HCT116 (cell line): ENCODE data around the gene MST1. TPM values are rescaled to one million over a fixed set of nuclear protein-coding genes. Genes with fewer than 3 reads are reported as not detected.

Source experiments
- ATAC-seq: fragments of 200-7000 bp; cut with Tn5 transposase; 2 replicates; pipeline ENCODE4 v1.9.1; 2020; ENCODE audit warnings: mild to moderate bottlenecking, moderate library complexity
- BruUV-seq: library from RNA; stranded (reverse); fragments of 400-500 nt; replicated peaks from 2 replicates; lab custom pipeline; 2021; lab: Mats Ljungman, UMichigan
- CTCF ChIA-PET: fragments of 300-600 bp; sonication (Branson Sonifier 250); formaldehyde crosslinking; loops from one replicate; lab custom pipeline; 2021; ENCODE audit warnings: antibody characterized with exemption; lab: Charles Lee
- POLR2A ChIA-PET: fragments of 300-600, 350-600 bp; sonication (Branson Sonifier 250); formaldehyde crosslinking; loops from one replicate; lab custom pipeline; 2021; ENCODE audit warnings: antibody characterized with exemption; lab: Charles Lee
- RAD21 ChIA-PET, 2 experiments: fragments of 300-600 bp; sonication (Branson Sonifier 250); formaldehyde crosslinking; loops; one replicate each; lab custom pipeline; 2023; ENCODE audit warnings: low total read pairs in 2 of 2; ENCODE audit not compliant: uncharacterized antibody in 2 of 2, unreplicated experiment in 2 of 2, low non-redundant PET in 1 of 2; lab: Charles Lee
- DNase-seq: peaks from one replicate; pipeline ENCODE4 v3.0.0-alpha.2; 2010; ENCODE audit warnings: low read depth, low spot score
- H2AFZ ChIP-seq: fragments of 200-600 bp; shearing (Covaris generic), sonication (generic); 2 replicates; pipeline ENCODE4 v1.6.1; 2017; ENCODE audit warnings: low read depth, mixed run types, mixed read lengths, antibody characterized with exemption, low read length; ENCODE audit not compliant: poor library complexity, severe bottlenecking
- H3K27ac ChIP-seq: 2 replicates; pipeline ENCODE4 v1.5.1; 2012; ENCODE audit warnings: low read depth, low read length
- H3K27me3 ChIP-seq: fragments of 200-600 bp; sonication (generic); 2 replicates; pipeline ENCODE4 v1.6.1; 2016; ENCODE audit warnings: mixed run types, low read length, mixed read lengths; ENCODE audit not compliant: insufficient read depth
- H3K36me3 ChIP-seq, 2 experiments: fragments of 200-500 bp in 1 of 2; fragments of 200-600 bp in 1 of 2; sonication (Bioruptor generic) in 1 of 2; sonication (generic) in 1 of 2; 2 replicates each; pipeline versions ENCODE4 v1.5.1 to v1.6.1; 2014 to 2016; ENCODE audit warnings: low read length in 2 of 2, inconsistent platforms in 1 of 2, mixed read lengths in 1 of 2, mixed run types in 1 of 2; ENCODE audit not compliant: insufficient read depth in 2 of 2, control insufficient read depth in 1 of 2
- H3K4me1 ChIP-seq, 2 experiments: fragments of 200-600 bp in 1 of 2; sonication (generic) in 1 of 2; 2 replicates each; pipeline versions ENCODE4 v1.5.1 to v1.6.1; 2012 to 2017; ENCODE audit warnings: low read length in 2 of 2, inconsistent platforms in 1 of 2, mild to moderate bottlenecking in 1 of 2, mixed read lengths in 1 of 2, mixed run types in 1 of 2, moderate library complexity in 1 of 2; ENCODE audit not compliant: insufficient read depth in 2 of 2, control insufficient read depth in 1 of 2
- H3K4me2 ChIP-seq: fragments of 200-600 bp; sonication (generic); 2 replicates; pipeline ENCODE4 v1.6.1; 2017; ENCODE audit warnings: mixed run types, low read length, mixed read lengths
- H3K4me3 ChIP-seq, 2 experiments: fragments of 200-600 bp in 1 of 2; sonication (generic) in 1 of 2; replicated peaks in 1 of 2; 2 replicates each; pipeline ENCODE4 v1.5.1; 2011 to 2016; ENCODE audit warnings: low read length in 2 of 2, control low read depth in 1 of 2, low read depth in 1 of 2, mild to moderate bottlenecking in 1 of 2, mixed read lengths in 1 of 2, mixed run types in 1 of 2
- H3K79me2 ChIP-seq: fragments of 200-600 bp; sonication (generic); 2 replicates; pipeline ENCODE4 v1.6.1; 2017; ENCODE audit warnings: mild to moderate bottlenecking, mixed run types, low read length, moderate library complexity, mixed read lengths; ENCODE audit not compliant: insufficient read depth
- H3K9ac ChIP-seq: fragments of 200-600 bp; sonication (generic); 2 replicates; pipeline ENCODE4 v1.6.1; 2016; ENCODE audit warnings: low read length, mixed read lengths
- H3K9me2 ChIP-seq: fragments of 200-600 bp; sonication (generic), shearing (Covaris generic); 2 replicates; pipeline ENCODE4 v1.6.1; 2017; ENCODE audit warnings: mixed run types, mild to moderate bottlenecking, moderate library complexity; ENCODE audit not compliant: insufficient read depth
- H3K9me3 ChIP-seq, 2 experiments: fragments of 200-500 bp in 1 of 2; fragments of 200-600 bp in 1 of 2; sonication (Bioruptor generic) in 1 of 2; sonication (generic) in 1 of 2; 2 replicates each; pipeline ENCODE4 v1.6.1; 2014 to 2017; ENCODE audit warnings: low read length in 2 of 2, mixed read lengths in 2 of 2, inconsistent platforms in 1 of 2, low read depth in 1 of 2, mild to moderate bottlenecking in 1 of 2, mixed run types in 1 of 2, moderate library complexity in 1 of 2; ENCODE audit not compliant: control insufficient read depth in 1 of 2, insufficient read depth in 1 of 2
- H4K20me1 ChIP-seq: fragments of 200-600 bp; sonication (generic), shearing (Covaris generic); 2 replicates; pipeline ENCODE4 v1.6.1; 2017; ENCODE audit warnings: mixed run types, mild to moderate bottlenecking, moderate library complexity; ENCODE audit not compliant: insufficient read depth
- EZH2 ChIP-seq: fragments of 200-600 bp; sonication (generic); IDR thresholded peaks from 2 replicates; pipeline ENCODE4 v1.6.1; 2017; ENCODE audit warnings: antibody characterized with exemption, mixed run types
- EZH2phosphoT487 ChIP-seq: fragments of 200-600 bp; IDR thresholded peaks from 2 replicates; pipeline ENCODE4 v1.6.1; 2018; ENCODE audit warnings: antibody characterized with exemption, borderline replicate concordance
- POLR2AphosphoS5 ChIP-seq: IDR thresholded peaks from 2 replicates; pipeline ENCODE4 v1.6.1; 2011; ENCODE audit warnings: mild to moderate bottlenecking, low read depth, low read length, moderate library complexity
- SIN3A ChIP-seq: IDR thresholded peaks from 2 replicates; pipeline ENCODE4 v1.6.1; 2012; ENCODE audit warnings: low read depth
- TCF7L2 ChIP-seq: IDR thresholded peaks from 2 replicates; pipeline ENCODE4 v1.7.0; 2011; ENCODE audit warnings: borderline replicate concordance, inconsistent platforms; ENCODE audit not compliant: insufficient read depth, insufficient read length; ENCODE audit errors: extremely low read depth
- YY1 ChIP-seq: IDR thresholded peaks from 2 replicates; pipeline ENCODE4 v1.6.1; 2011; ENCODE audit warnings: low read length, low read depth, moderate library complexity, mild to moderate bottlenecking; ENCODE audit not compliant: insufficient replicate concordance; ENCODE audit errors: extremely low read depth
- intact Hi-C: fragments of 100-400 bp; cut with micrococcal nuclease; formaldehyde crosslinking; loops from 2 replicates; pipeline ENCODE4 v1.10.0; 2022
- total RNA-seq: library from RNA; stranded (reverse); gene quantifications from one replicate; pipeline ENCODE4 v1.2.1, GENCODE V29; 2021; ENCODE audit not compliant: unreplicated experiment
- TF ChIP-seq, protein P1 (sequence below), 3 experiments: fragments of 200-600 bp in 1 of 3; sonication (generic) in 1 of 3; IDR thresholded peaks in 2 of 3; conservative IDR thresholded peaks in 1 of 3; 2 replicates each; pipeline ENCODE4 v1.5.1; 2012 to 2017; ENCODE audit warnings: low read depth in 2 of 3, low read length in 2 of 3, antibody characterized with exemption in 1 of 3, borderline replicate concordance in 1 of 3, control low read depth in 1 of 3, mild to moderate bottlenecking in 1 of 3, mixed read lengths in 1 of 3, mixed run types in 1 of 3, moderate library complexity in 1 of 3; ENCODE audit not compliant: insufficient read depth in 1 of 3
- TF ChIP-seq, protein P2 (sequence below): IDR thresholded peaks from 2 replicates; pipeline ENCODE4 v1.6.1; 2012
- TF ChIP-seq, protein P3 (sequence below): IDR thresholded peaks from 2 replicates; pipeline ENCODE4 v1.6.1; 2012; ENCODE audit warnings: low read depth

Gene MST1
- total RNA-seq, 1 experiment from 2014 or later: 15.4 TPM

DNA sequence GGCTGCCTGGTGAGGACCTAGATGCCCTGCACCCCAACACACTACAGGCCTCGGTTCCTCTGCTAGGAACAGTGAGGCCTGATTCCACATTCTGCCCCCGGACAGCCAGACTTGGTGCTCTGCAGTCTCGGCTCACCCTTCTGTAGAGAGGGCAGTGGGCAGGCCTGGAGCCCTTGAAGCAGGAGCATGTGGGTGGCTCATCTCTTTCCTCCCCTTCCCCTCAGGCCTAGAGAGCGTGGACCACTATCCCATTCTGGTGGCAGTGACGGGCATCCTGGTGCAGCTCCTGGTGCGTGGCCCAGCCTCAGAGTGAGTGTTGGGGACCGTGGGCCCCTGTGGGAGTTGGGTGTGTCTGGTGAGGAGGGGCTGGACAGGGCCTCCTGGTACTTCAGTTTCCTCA is 26.9 kb upstream of the MST1 start:
- CTCF ChIA-PET: no interaction called here
- H3K9ac ChIP-seq: no peak overlapping the region
- no peak for TF ChIP-seq SIN3A
- no peak for TF ChIP-seq YY1
- TF ChIP-seq, protein P1, sequence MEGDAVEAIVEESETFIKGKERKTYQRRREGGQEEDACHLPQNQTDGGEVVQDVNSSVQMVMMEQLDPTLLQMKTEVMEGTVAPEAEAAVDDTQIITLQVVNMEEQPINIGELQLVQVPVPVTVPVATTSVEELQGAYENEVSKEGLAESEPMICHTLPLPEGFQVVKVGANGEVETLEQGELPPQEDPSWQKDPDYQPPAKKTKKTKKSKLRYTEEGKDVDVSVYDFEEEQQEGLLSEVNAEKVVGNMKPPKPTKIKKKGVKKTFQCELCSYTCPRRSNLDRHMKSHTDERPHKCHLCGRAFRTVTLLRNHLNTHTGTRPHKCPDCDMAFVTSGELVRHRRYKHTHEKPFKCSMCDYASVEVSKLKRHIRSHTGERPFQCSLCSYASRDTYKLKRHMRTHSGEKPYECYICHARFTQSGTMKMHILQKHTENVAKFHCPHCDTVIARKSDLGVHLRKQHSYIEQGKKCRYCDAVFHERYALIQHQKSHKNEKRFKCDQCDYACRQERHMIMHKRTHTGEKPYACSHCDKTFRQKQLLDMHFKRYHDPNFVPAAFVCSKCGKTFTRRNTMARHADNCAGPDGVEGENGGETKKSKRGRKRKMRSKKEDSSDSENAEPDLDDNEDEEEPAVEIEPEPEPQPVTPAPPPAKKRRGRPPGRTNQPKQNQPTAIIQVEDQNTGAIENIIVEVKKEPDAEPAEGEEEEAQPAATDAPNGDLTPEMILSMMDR (IDR thresholded peaks at IDR 0.05 in 2 of 3, conservative IDR thresholded peaks at IDR 0.05 in 1 of 3; ENCODE audit: borderline replicate concordance in 1 of 3, insufficient read depth in 1 of 3, low read depth in 2 of 3, low read length in 2 of 3): no peak
- TF ChIP-seq POLR2AphosphoS5: no peak
- no peak for TF ChIP-seq TCF7L2
- TF ChIP-seq EZH2phosphoT487: no peak
- no peak for TF ChIP-seq EZH2
- TF ChIP-seq, protein P2, sequence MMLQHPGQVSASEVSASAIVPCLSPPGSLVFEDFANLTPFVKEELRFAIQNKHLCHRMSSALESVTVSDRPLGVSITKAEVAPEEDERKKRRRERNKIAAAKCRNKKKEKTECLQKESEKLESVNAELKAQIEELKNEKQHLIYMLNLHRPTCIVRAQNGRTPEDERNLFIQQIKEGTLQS: no peak
- TF ChIP-seq, protein P3, sequence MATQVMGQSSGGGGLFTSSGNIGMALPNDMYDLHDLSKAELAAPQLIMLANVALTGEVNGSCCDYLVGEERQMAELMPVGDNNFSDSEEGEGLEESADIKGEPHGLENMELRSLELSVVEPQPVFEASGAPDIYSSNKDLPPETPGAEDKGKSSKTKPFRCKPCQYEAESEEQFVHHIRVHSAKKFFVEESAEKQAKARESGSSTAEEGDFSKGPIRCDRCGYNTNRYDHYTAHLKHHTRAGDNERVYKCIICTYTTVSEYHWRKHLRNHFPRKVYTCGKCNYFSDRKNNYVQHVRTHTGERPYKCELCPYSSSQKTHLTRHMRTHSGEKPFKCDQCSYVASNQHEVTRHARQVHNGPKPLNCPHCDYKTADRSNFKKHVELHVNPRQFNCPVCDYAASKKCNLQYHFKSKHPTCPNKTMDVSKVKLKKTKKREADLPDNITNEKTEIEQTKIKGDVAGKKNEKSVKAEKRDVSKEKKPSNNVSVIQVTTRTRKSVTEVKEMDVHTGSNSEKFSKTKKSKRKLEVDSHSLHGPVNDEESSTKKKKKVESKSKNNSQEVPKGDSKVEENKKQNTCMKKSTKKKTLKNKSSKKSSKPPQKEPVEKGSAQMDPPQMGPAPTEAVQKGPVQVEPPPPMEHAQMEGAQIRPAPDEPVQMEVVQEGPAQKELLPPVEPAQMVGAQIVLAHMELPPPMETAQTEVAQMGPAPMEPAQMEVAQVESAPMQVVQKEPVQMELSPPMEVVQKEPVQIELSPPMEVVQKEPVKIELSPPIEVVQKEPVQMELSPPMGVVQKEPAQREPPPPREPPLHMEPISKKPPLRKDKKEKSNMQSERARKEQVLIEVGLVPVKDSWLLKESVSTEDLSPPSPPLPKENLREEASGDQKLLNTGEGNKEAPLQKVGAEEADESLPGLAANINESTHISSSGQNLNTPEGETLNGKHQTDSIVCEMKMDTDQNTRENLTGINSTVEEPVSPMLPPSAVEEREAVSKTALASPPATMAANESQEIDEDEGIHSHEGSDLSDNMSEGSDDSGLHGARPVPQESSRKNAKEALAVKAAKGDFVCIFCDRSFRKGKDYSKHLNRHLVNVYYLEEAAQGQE: no peak
- TF ChIP-seq, all 23 proteins: peak for 0
- DNase-seq (no peak), ATAC-seq (no peak)
- Histone ChIP-seq H4K20me1 (no peaks in the 10 kb centered on the region), H3K9me2 (no peaks in the 10 kb centered on the region), H3K4me2 (no peak overlapping the region), H3K27ac (no peak overlapping the region), H2AFZ (no peak overlapping the region), H3K9me3 (no peaks in the 10 kb centered on the region), H3K36me3 (peaks cover 0 to 9% of the 10 kb centered on the region in 2 experiments; a peak in 2 of 4 replicates), H3K4me3 (no peak overlapping the region), H3K79me2 (no peaks in the 10 kb centered on the region), H3K4me1 (peaks cover 0 to 13% of the 10 kb centered on the region in 2 experiments; a peak in 2 of 4 replicates), H3K27me3 (no peaks in the 10 kb centered on the region)
- BruUV-seq: no TSS peak
- intact Hi-C loops: no loop called here
- ChIA-PET POLR2A (no interaction called here), RAD21 (no interaction called here)
